ENCODE results near the gene PRR29.

Gene PRR29

DNA sequence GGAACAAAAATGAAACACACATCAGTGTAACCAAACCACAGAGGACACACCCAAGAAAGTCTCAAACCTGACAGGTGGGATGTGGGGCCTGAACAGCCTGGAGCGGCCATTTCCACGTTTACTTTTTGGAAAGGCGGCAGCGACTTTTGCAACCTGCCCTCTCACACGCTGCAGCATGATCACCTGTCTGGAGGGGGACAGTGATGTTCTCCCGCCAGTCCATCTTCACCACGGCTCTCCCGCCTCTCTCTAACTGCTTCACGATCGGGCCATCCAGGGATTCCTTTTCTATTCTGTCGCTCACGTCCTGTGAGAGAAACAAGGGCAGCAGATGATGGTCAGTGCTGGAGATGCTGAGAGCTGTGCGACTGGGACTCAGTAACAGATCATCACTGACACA lies 47.0 kb downstream of the PRR29 start:
- no peak overlapping the region for H3K4me3 ChIP-seq (ENCODE audit: low read length)
- TF ChIP-seq ZNF274 (IDR thresholded peaks at IDR 0.05; ENCODE audit: low read depth, low read length), result no peak

DNA sequence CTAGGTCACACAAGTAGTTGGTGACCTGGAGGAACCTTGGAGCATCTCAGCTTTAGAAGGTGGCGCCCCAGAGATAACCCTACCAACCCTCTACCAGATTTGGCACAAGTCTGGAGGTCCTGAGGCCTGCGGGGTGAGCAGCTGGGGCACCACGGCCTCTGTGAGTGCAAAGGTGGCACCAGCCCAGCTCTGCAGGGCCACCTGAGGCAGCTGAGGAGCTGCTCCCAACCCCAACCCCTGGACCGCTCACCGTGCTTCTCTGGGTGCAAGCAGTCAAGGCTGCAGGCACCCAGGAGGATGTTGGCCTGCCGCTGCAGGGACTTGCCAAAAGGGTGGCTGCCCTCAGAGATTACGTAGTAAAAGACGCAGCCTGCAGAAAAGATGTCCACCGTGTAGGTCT lies 50.7 kb downstream of the PRR29 start:
- TF ChIP-seq ZNF274 (IDR thresholded peaks at IDR 0.05; ENCODE audit: low read depth, low read length), result no peak
- H3K4me3 ChIP-seq (ENCODE audit: low read length), result no peak overlapping the region

DNA sequence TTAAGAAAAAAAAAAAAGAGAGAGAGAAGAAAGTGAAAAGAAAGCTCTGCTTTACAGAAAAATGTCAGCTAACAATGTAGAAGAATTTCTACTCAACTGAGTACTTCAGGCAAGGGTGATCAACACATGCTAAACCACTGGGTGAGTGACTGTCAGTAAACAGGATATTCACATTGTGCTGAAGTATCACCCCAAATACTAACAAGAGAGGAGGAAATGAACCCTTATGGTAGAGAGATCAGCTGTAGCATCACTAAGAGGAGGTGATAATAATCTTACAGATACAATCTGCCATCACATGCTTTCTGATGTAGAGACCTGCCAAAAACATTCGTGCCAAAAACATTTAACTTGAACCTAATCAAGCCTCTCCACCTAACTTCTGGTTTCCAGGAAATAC lies 53.0 kb downstream of the PRR29 start:
- no peak overlapping the region for H3K4me3 ChIP-seq (ENCODE audit: low read length)
- TF ChIP-seq ZNF274 (IDR thresholded peaks at IDR 0.05; ENCODE audit: low read depth, low read length), result no peak

DNA sequence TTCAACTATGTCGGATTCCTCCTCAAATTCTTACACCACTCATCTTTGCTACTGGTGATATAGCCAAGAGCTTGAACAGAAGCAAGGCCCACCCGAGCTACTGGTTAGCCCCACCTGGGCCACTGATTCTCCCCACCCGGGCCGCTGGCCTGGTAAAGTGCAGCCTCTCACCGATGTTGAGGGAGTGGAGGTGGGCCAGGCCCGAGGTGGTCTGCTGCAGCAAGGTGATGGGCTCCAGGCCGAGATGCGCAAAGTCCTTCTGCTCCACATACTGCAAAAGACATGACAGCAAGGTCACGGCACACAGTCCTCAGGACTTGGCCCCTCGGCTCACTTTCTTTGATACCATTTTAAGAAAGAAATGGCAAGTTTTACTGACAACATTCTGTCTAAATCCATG lies 55.0 kb downstream of the PRR29 start:
- TF ChIP-seq ZNF274 (IDR thresholded peaks at IDR 0.05; ENCODE audit: low read depth, low read length), result no peak

More for the DNA sequence above, 55.0 kb downstream of the PRR29 start:
- H3K4me3 ChIP-seq (ENCODE audit: low read length), result no peak overlapping the region

Data from GM08714 (cell line).